ENCODE data around the gene NANS. TPM values are rescaled to one million over a fixed set of nuclear protein-coding genes. Genes with fewer than 3 reads are reported as not detected.

NANS gene, protein sequence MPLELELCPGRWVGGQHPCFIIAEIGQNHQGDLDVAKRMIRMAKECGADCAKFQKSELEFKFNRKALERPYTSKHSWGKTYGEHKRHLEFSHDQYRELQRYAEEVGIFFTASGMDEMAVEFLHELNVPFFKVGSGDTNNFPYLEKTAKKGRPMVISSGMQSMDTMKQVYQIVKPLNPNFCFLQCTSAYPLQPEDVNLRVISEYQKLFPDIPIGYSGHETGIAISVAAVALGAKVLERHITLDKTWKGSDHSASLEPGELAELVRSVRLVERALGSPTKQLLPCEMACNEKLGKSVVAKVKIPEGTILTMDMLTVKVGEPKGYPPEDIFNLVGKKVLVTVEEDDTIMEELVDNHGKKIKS
- total RNA-seq (51.4 TPM), polyA plus RNA-seq (10 to 100 TPM; 34.4 to 44.7 (median 36.4) TPM)

DNA sequence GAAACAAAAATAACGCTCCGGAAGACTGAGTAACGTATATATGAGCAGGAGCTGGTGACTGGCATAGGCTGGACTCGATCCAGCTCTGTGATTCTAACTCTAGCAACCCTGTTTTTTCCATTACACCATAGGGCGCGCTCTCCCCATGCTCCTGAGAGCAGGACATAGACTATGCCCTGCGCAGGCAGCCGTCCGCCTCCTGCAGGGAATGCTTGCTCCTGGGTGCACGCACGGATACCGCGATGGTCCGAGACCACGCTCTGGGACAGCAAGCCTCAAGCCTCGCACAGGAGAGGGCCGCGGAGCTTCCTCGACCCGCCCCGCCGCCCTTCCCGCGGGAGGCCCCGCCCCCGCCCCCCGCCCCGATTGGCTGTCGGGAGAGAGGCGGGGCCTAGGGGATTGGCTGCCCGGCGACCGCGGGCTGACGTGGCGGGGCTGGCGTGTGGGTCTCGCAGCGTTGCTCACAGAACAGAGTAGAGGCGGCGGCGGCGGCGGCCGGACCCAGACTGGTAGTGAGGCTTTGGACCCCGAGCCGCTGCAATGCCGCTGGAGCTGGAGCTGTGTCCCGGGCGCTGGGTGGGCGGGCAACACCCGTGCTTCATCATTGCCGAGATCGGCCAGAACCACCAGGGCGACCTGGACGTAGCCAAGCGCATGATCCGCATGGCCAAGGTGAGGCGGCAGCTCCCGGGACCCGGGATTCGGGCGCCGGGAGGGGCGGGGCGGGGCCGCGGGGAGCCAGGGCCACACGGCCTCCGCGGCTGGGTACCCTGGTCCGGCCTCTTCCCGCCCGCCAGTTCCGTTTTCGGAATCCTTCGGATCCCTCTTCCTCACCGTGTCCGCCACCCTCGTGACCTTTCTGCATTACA lies at the start of gene NANS:
Gene NANS (plus strand): TSS at position 464 of the 869 bp plus-strand sequence. CDS start 77 bp downstream, at position 541.
- DNase-seq (peak; percentile 88 to 93 (median 90)), ATAC-seq (ENCODE audit: low read depth in 2 of 2) (peak; percentile 94 to 96)
- peak within 1 kb of the TSS; percentile 94 to 100 (median 96) for H3K4me3 Mint-ChIP-seq
- H3K27me3 Mint-ChIP-seq = no peaks in the 10 kb centered on the region
- no peaks in the 10 kb centered on the region for H3K27me3 ChIP-seq (ENCODE audit: control insufficient read depth, insufficient read depth, low read length)
- peaks cover 8 to 31% (median 14%) of the 10 kb centered on the region in 4 donors for H3K4me1 Mint-ChIP-seq
- no peaks in the 10 kb centered on the region for H3K9me3 ChIP-seq (ENCODE audit: control insufficient read depth in 2 of 2, low read length in 2 of 2)
- H3K4me3 ChIP-seq (ENCODE audit: low read depth, low read length) = peak within 1 kb of the TSS; percentile 84
- no peaks in the 10 kb centered on the region for H3K9me3 Mint-ChIP-seq
- H3K4me1 ChIP-seq (ENCODE audit: control insufficient read depth, insufficient read depth, low read length, poor library complexity, severe bottlenecking) = peaks cover 20% of the 10 kb centered on the region
- H3K36me3 Mint-ChIP-seq = peaks cover 6% of the 10 kb centered on the region
- peak within 1 kb of the TSS; percentile 86 for H3K27ac ChIP-seq (ENCODE audit: insufficient read depth, low read length, poor library complexity, severe bottlenecking)
- H3K27ac Mint-ChIP-seq = peak within 1 kb of the TSS; percentile 96 to 99 (median 98)
- H3K36me3 ChIP-seq (ENCODE audit: control insufficient read depth, insufficient read depth, low read length) = peaks cover 5% of the 10 kb centered on the region

- no peak overlapping the region for H3K4me3 ChIP-seq (ENCODE audit: low read depth, low read length)
- H3K4me1 ChIP-seq (ENCODE audit: control insufficient read depth, insufficient read depth, low read length, poor library complexity, severe bottlenecking) = peaks cover 1% of the 10 kb centered on the region
- H3K4me3 Mint-ChIP-seq = no peak overlapping the region
- DNase-seq = peak in 1 of 3 donors; percentile 30
- H3K27ac ChIP-seq (ENCODE audit: insufficient read depth, low read length, poor library complexity, severe bottlenecking) = no peak overlapping the region
- peak; percentile 27 to 57 for ATAC-seq (ENCODE audit: low read depth in 2 of 2)
- no peaks in the 10 kb centered on the region for H3K9me3 Mint-ChIP-seq
- H3K27me3 Mint-ChIP-seq = no peaks in the 10 kb centered on the region
- H3K27me3 ChIP-seq (ENCODE audit: control insufficient read depth, insufficient read depth, low read length) = no peaks in the 10 kb centered on the region
- peaks cover 12 to 52% (median 30%) of the 10 kb centered on the region in 4 donors for H3K4me1 Mint-ChIP-seq
- H3K36me3 Mint-ChIP-seq = peaks cover 60% of the 10 kb centered on the region
- H3K27ac Mint-ChIP-seq = peak overlapping the region; percentile 13 to 59 (median 49)
- no peaks in the 10 kb centered on the region for H3K9me3 ChIP-seq (ENCODE audit: control insufficient read depth in 2 of 2, low read length in 2 of 2)
- H3K36me3 ChIP-seq (ENCODE audit: control insufficient read depth, insufficient read depth, low read length) = peaks cover 86% of the 10 kb centered on the region
These were observed 49.1 kb upstream of the NANS start for GRCh38 chr9:98007251-98007928.

DNA sequence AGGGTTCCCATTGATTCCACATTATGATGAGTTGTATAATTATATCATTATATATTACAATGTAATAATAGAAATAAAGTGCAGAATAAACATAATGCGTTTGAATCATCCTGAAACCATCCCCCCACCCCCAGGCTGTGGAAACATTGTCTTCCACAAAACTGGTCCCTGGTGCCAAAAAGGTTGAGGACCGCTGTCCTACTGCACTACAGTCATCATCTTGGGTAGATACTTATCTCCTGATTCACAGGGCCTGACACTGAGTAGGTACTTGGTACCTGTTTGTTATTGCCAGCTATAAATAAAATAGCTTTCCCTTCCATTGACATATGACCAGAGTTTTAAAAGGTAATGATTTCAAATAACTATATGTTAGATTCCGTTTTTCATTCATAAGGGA lies 47.8 kb upstream of the NANS start:
- H3K9me3 ChIP-seq (ENCODE audit: control insufficient read depth in 2 of 2, low read length in 2 of 2) = no peaks in the 10 kb centered on the region
- H3K27ac ChIP-seq (ENCODE audit: insufficient read depth, low read length, poor library complexity, severe bottlenecking) = no peak overlapping the region
- H3K27me3 ChIP-seq (ENCODE audit: control insufficient read depth, insufficient read depth, low read length) = no peaks in the 10 kb centered on the region
- H3K9me3 Mint-ChIP-seq = no peaks in the 10 kb centered on the region
- H3K36me3 Mint-ChIP-seq = peaks cover 61% of the 10 kb centered on the region
- peaks cover 12 to 38% (median 24%) of the 10 kb centered on the region in 4 donors for H3K4me1 Mint-ChIP-seq
- ATAC-seq (ENCODE audit: low read depth in 2 of 2) (no peak), DNase-seq (no peak)
- peak overlapping the region in 1 of 3 donors; percentile 36 for H3K27ac Mint-ChIP-seq
- no peak overlapping the region for H3K4me3 ChIP-seq (ENCODE audit: low read depth, low read length)
- H3K4me1 ChIP-seq (ENCODE audit: control insufficient read depth, insufficient read depth, low read length, poor library complexity, severe bottlenecking) = no peaks in the 10 kb centered on the region
- no peak overlapping the region for H3K4me3 Mint-ChIP-seq
- H3K36me3 ChIP-seq (ENCODE audit: control insufficient read depth, insufficient read depth, low read length) = peaks cover 94% of the 10 kb centered on the region
- no peaks in the 10 kb centered on the region for H3K27me3 Mint-ChIP-seq

- H3K4me3 Mint-ChIP-seq = peak overlapping the region in 1 of 4 donors; percentile 39
- Histone ChIP-seq H3K4me1 (ENCODE audit: control insufficient read depth, insufficient read depth, low read length, poor library complexity, severe bottlenecking) (no peaks in the 10 kb centered on the region), H3K9me3 (ENCODE audit: control insufficient read depth in 2 of 2, low read length in 2 of 2) (no peaks in the 10 kb centered on the region), H3K27ac (ENCODE audit: insufficient read depth, low read length, poor library complexity, severe bottlenecking) (no peak overlapping the region), H3K4me3 (ENCODE audit: low read depth, low read length) (no peak overlapping the region), H3K36me3 (ENCODE audit: control insufficient read depth, insufficient read depth, low read length) (peaks cover 94% of the 10 kb centered on the region), H3K27me3 (ENCODE audit: control insufficient read depth, insufficient read depth, low read length) (no peaks in the 10 kb centered on the region)
- DNase-seq (no peak), ATAC-seq (ENCODE audit: low read depth in 2 of 2) (no peak)
- peaks cover 12 to 36% (median 23%) of the 10 kb centered on the region in 4 donors for H3K4me1 Mint-ChIP-seq
- H3K27me3 Mint-ChIP-seq = no peaks in the 10 kb centered on the region
- H3K36me3 Mint-ChIP-seq = peaks cover 56% of the 10 kb centered on the region
- H3K27ac Mint-ChIP-seq = peak overlapping the region in 2 of 3 donors; percentile 52 to 79
- no peaks in the 10 kb centered on the region for H3K9me3 Mint-ChIP-seq
These were observed 47.1 kb upstream of the NANS start for GRCh38 chr9:98009437-98009836.

DNA sequence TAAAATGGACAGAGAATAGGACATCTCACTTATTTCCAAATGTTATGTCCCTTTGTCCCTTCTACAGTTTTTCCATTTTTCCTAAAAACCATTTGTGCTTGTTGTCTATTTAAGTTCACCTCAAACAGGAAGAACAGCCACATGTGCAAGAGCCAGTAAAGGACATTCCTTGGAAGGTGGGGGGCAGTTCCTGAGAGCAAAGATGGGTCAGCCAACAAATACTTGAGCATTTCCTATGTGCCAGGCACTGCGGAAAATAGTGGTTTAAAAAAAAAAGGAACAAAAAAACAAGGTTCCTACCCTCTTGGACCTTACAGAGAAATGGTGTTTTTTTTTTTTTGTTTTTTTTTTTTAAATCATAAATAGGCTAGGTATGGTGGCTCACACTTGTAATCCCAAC lies 46.6 kb upstream of the NANS start:
- no peak for DNase-seq

GRCh38 chr9:98010445-98010844 lies 46.1 kb upstream of the NANS start:
- H3K4me1 ChIP-seq (ENCODE audit: control insufficient read depth, insufficient read depth, low read length, poor library complexity, severe bottlenecking) = no peaks in the 10 kb centered on the region
- no peaks in the 10 kb centered on the region for H3K27me3 Mint-ChIP-seq
- H3K36me3 ChIP-seq (ENCODE audit: control insufficient read depth, insufficient read depth, low read length) = peaks cover 94% of the 10 kb centered on the region
- no peaks in the 10 kb centered on the region for H3K27me3 ChIP-seq (ENCODE audit: control insufficient read depth, insufficient read depth, low read length)
- no peak overlapping the region for H3K27ac ChIP-seq (ENCODE audit: insufficient read depth, low read length, poor library complexity, severe bottlenecking)
- no peaks in the 10 kb centered on the region for H3K9me3 ChIP-seq (ENCODE audit: control insufficient read depth in 2 of 2, low read length in 2 of 2)
- peaks cover 8 to 32% (median 19%) of the 10 kb centered on the region in 4 donors for H3K4me1 Mint-ChIP-seq
- no peak overlapping the region for H3K4me3 Mint-ChIP-seq
- peak overlapping the region in 2 of 3 donors; percentile 36 to 42 for H3K27ac Mint-ChIP-seq
- H3K36me3 Mint-ChIP-seq = peaks cover 57% of the 10 kb centered on the region
- no peak overlapping the region for H3K4me3 ChIP-seq (ENCODE audit: low read depth, low read length)
- no peaks in the 10 kb centered on the region for H3K9me3 Mint-ChIP-seq
- ATAC-seq (ENCODE audit: low read depth in 2 of 2) (peak; percentile 70 to 72), DNase-seq (peak in 1 of 3 donors; percentile 24)

More for the DNA sequence above, 46.6 kb upstream of the NANS start:
- Histone ChIP-seq H3K27me3 (ENCODE audit: control insufficient read depth, insufficient read depth, low read length) (no peaks in the 10 kb centered on the region), H3K27ac (ENCODE audit: insufficient read depth, low read length, poor library complexity, severe bottlenecking) (no peak overlapping the region), H3K4me3 (ENCODE audit: low read depth, low read length) (no peak overlapping the region), H3K4me1 (ENCODE audit: control insufficient read depth, insufficient read depth, low read length, poor library complexity, severe bottlenecking) (no peaks in the 10 kb centered on the region), H3K36me3 (ENCODE audit: control insufficient read depth, insufficient read depth, low read length) (peaks cover 94% of the 10 kb centered on the region), H3K9me3 (ENCODE audit: control insufficient read depth in 2 of 2, low read length in 2 of 2) (no peaks in the 10 kb centered on the region)
- H3K9me3 Mint-ChIP-seq = no peaks in the 10 kb centered on the region
- H3K36me3 Mint-ChIP-seq = peaks cover 57% of the 10 kb centered on the region
- H3K27ac Mint-ChIP-seq = peak overlapping the region in 1 of 3 donors; percentile 79
- no peaks in the 10 kb centered on the region for H3K27me3 Mint-ChIP-seq
- H3K4me3 Mint-ChIP-seq = no peak overlapping the region
- H3K4me1 Mint-ChIP-seq = peaks cover 8 to 33% (median 20%) of the 10 kb centered on the region in 4 donors
- no peak for ATAC-seq (ENCODE audit: low read depth in 2 of 2)

- H3K4me1 ChIP-seq (ENCODE audit: control insufficient read depth, insufficient read depth, low read length, poor library complexity, severe bottlenecking) = no peaks in the 10 kb centered on the region
- H3K36me3 ChIP-seq (ENCODE audit: control insufficient read depth, insufficient read depth, low read length) = peaks cover 94% of the 10 kb centered on the region
- Mint-ChIP-seq H3K27ac (peak overlapping the region; percentile 42 to 85 (median 61)), H3K27me3 (no peaks in the 10 kb centered on the region), H3K4me1 (peaks cover 3 to 30% (median 19%) of the 10 kb centered on the region in 4 donors), H3K4me3 (no peak overlapping the region), H3K9me3 (no peaks in the 10 kb centered on the region), H3K36me3 (peaks cover 57% of the 10 kb centered on the region)
- H3K27ac ChIP-seq (ENCODE audit: insufficient read depth, low read length, poor library complexity, severe bottlenecking) = no peak overlapping the region
- no peak for DNase-seq
- no peak for ATAC-seq (ENCODE audit: low read depth in 2 of 2)
- H3K27me3 ChIP-seq (ENCODE audit: control insufficient read depth, insufficient read depth, low read length) = no peaks in the 10 kb centered on the region
- H3K9me3 ChIP-seq (ENCODE audit: control insufficient read depth in 2 of 2, low read length in 2 of 2) = no peaks in the 10 kb centered on the region
- no peak overlapping the region for H3K4me3 ChIP-seq (ENCODE audit: low read depth, low read length)
These were observed 45.4 kb upstream of the NANS start for GRCh38 chr9:98011122-98011521.

Data from CD4-positive, CD25-positive, alpha-beta regulatory T cell (primary cell).